GM19035 (cell line): Measurements from ENCODE around the gene INPP5E.
A peak's percentile ranks its signal among the peaks of the same experiment; 100 is the strongest.

Experiments
- ATAC-seq: cut with Tn5 transposase; IDR thresholded peaks from one replicate; pipeline ENCODE4 v1.9.1; 2021; ENCODE audit not compliant: unreplicated experiment

Gene INPP5E

GRCh38 chr9:136439481-136440408 lies at the start of gene INPP5E:
INPP5E (minus strand) TSS chr9:136439845; CDS start chr9:136439419, 426 bp downstream.
- ATAC-seq, result peak; percentile 70

GRCh38 chr9:136488247-136489214 lies 48.9 kb upstream of the INPP5E start:
- ATAC-seq, result no peak

GRCh38 chr9:136487672-136488071 lies 48.0 kb upstream of the INPP5E start:
- no peak for ATAC-seq

GRCh38 chr9:136486823-136487620 lies 47.4 kb upstream of the INPP5E start:
- no peak for ATAC-seq

GRCh38 chr9:136486131-136486530 lies 46.5 kb upstream of the INPP5E start:
- ATAC-seq, result no peak

- ATAC-seq, result no peak
Measured at GRCh38 chr9:136485049-136486045, 45.7 kb upstream of the INPP5E start.

- ATAC-seq, result no peak
Measured at GRCh38 chr9:136484153-136485048, 44.8 kb upstream of the INPP5E start.

GRCh38 chr9:136483589-136484152 lies 44.0 kb upstream of the INPP5E start:
- peak; percentile 72 for ATAC-seq

- ATAC-seq, result peak; percentile 53
Measured at GRCh38 chr9:136482793-136483588, 43.3 kb upstream of the INPP5E start, which contains the start of gene SEC16A. SEC16A (minus strand) TSS chr9:136483040; CDS start chr9:136477615, 5,425 bp downstream.

GRCh38 chr9:136482046-136482792 lies 42.6 kb upstream of the INPP5E start:
- no peak for ATAC-seq

GRCh38 chr9:136481558-136481957 lies 41.9 kb upstream of the INPP5E start:
- ATAC-seq, result no peak

GRCh38 chr9:136476369-136477150 lies 36.9 kb upstream of the INPP5E start:
- ATAC-seq, result no peak

- ATAC-seq, result no peak
Measured at GRCh38 chr9:136474974-136475865, 35.6 kb upstream of the INPP5E start.

- no peak for ATAC-seq
Measured at GRCh38 chr9:136474021-136474640, 34.5 kb upstream of the INPP5E start.
